Measurements from ENCODE around the gene SLC23A3. TPM values are rescaled to one million over a fixed set of nuclear protein-coding genes. Genes with fewer than 3 reads are reported as not detected.

SLC23A3 gene
- total and polyA plus RNA-seq, 10 of the 15 experiments (the other 5 are each of a cell fraction or from before 2014, with no cell fraction given): 0.07 to 1.0 (median 0.40) TPM; not detected in 1

- no TSS peak for BruUV-seq (replicated peaks)
- SMC1A ChIA-PET (ENCODE audit: uncharacterized antibody, unreplicated experiment): interaction anchor here (1.0 to 1.8 kb wide), 2 partner anchors 26 to 28 kb away, joined by 3 to 4 read pairs; no protein-coding TSS in a partner anchor
- 84% methylated on average over 7 of the region's 7 CpGs for WGBS (ENCODE audit: insufficient coverage, insufficient replicate concordance, low lambda C conversion rate, missing lambda C conversion rate)
Observed at GRCh38 chr2:219128396-219128795, 41.4 kb downstream of the SLC23A3 start.

More at GRCh38 chr2:219128396-219128795, 41.4 kb downstream of the SLC23A3 start:
- ATAC-seq (no peak), DNase-seq (ENCODE audit: low read depth, low spot score) (no peak), FAIRE-seq (no peak)
- TF ChIP-seq PRDM15 (CRISPR knock-in tag; IDR thresholded peaks at IDR 0.05) (no peak), ZNF274 (IDR thresholded peaks at IDR 0.05; ENCODE audit: insufficient read depth, insufficient read length) (no peak), NFIC (IDR thresholded peaks at IDR 0.05; ENCODE audit: low read depth, low read length) (no peak), TAF1 (IDR thresholded peaks at IDR 0.05; ENCODE audit: borderline replicate concordance, low read depth, low read length) (no peak), USF1 (IDR thresholded peaks at IDR 0.05; ENCODE audit: borderline replicate concordance, extremely low read length, insufficient read depth, low read depth, low read length) (no peak), ETV6 (conservative IDR thresholded peaks at IDR 0.05 in 1 of 2, IDR thresholded peaks at IDR 0.05 in 1 of 2; ENCODE audit: borderline replicate concordance in 1 of 2, low read depth in 1 of 2) (no peak), CHD2 (IDR thresholded peaks at IDR 0.05; ENCODE audit: borderline replicate concordance, low read depth, low read length) (no peak), CHD4 (IDR thresholded peaks at IDR 0.05) (no peak), SMARCA5 (IDR thresholded peaks at IDR 0.05) (no peak)
- no peak overlapping the region for H3K27ac ChIP-seq (ENCODE audit: control insufficient read depth, insufficient read depth)
- intact Hi-C loops (cut with micrococcal nuclease; ENCODE audit: unreplicated experiment) (no loop called here), in situ Hi-C loops (cut with MboI) (no loop called here)
- no peaks in the 10 kb centered on the region for H3K9me3 ChIP-seq (replicated peaks; ENCODE audit: control insufficient read depth, insufficient read depth, low read length)
- ChIA-PET POLR2A (no interaction called here), CTCF (interaction anchor here (0.6 to 2.1 kb wide), 7 partner anchors 9 to 101 kb away, joined by 3 to 7 read pairs (median 4); no protein-coding TSS in a partner anchor), RAD21 (ENCODE audit: unreplicated experiment) (interaction anchor here (1.2 kb wide), 1 partner anchor 26 kb away, joined by 3 read pairs; no protein-coding TSS in a partner anchor)
- no peaks in the 10 kb centered on the region for H3K36me3 ChIP-seq (ENCODE audit: control insufficient read depth in 2 of 2, insufficient read depth in 2 of 2, low read length in 1 of 2)
- H3K4me2 ChIP-seq (ENCODE audit: control insufficient read depth, insufficient read depth): no peak overlapping the region
- no peaks in the 10 kb centered on the region for H4K20me1 ChIP-seq (ENCODE audit: control insufficient read depth, insufficient read depth)
- no peaks in the 10 kb centered on the region for H3K4me1 ChIP-seq (ENCODE audit: control insufficient read depth, insufficient read depth, low read length)
- H3K79me2 ChIP-seq (ENCODE audit: control insufficient read depth, insufficient read depth, low read length): no peaks in the 10 kb centered on the region
- no peak overlapping the region for H3K4me3 ChIP-seq
- no peak overlapping the region for H3K9ac ChIP-seq (ENCODE audit: control insufficient read depth, insufficient read depth, low read length)
- H2AFZ ChIP-seq (ENCODE audit: control insufficient read depth, low read depth, low read length): no peak overlapping the region
- no peaks in the 10 kb centered on the region for H3K27me3 ChIP-seq (replicated peaks in 1 of 2; ENCODE audit: control insufficient read depth in 2 of 2, insufficient read depth in 2 of 2, low read length in 1 of 2)
